ENCODE data around the gene ATP11A.

DNA sequence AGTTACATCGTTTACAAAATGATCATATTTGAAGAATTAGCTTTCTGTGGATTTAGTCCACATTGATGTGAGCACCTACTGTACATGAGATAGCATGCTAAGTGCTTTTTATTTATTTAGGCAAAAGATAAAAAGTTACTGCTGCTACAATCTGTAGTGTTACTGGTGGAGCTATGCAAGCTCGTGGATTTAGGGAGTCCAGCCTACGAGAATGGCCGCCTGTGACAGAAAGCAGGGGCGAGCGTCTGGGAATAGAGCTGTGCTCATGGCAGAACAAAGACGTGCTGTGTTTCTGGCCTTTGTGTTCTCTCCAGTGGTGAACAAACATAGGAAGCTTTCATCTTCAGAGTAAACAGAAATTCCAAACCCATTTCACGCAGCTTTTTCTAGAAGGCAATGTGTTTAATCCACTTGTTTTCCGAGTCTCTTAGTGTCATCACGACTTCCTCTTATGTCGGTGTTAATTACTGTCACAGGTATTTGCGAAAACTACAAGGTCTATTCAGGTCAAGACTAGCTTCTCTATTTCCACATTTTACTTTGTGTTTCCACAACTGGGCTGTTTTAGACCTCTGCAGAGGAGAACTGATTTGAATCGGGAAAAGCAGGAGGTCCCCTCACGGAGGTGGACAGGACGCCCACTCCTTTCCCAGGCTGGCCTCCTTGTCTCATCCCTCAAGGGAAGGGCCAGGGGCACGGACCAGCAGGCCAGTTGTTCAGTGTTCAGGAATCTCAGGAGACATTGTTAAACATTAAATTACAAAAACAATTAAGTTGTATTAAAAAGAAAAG, 67.3 kb downstream of the ATP11A start:
- TF ChIP-seq, protein P1, sequence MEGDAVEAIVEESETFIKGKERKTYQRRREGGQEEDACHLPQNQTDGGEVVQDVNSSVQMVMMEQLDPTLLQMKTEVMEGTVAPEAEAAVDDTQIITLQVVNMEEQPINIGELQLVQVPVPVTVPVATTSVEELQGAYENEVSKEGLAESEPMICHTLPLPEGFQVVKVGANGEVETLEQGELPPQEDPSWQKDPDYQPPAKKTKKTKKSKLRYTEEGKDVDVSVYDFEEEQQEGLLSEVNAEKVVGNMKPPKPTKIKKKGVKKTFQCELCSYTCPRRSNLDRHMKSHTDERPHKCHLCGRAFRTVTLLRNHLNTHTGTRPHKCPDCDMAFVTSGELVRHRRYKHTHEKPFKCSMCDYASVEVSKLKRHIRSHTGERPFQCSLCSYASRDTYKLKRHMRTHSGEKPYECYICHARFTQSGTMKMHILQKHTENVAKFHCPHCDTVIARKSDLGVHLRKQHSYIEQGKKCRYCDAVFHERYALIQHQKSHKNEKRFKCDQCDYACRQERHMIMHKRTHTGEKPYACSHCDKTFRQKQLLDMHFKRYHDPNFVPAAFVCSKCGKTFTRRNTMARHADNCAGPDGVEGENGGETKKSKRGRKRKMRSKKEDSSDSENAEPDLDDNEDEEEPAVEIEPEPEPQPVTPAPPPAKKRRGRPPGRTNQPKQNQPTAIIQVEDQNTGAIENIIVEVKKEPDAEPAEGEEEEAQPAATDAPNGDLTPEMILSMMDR (conservative IDR thresholded peaks at IDR 0.05; ENCODE audit: low read depth in 2 of 2), result no peak
- TF ChIP-seq STAT1 (IDR thresholded peaks at IDR 0.05; ENCODE audit: unreplicated experiment) (no peak), CREB1 (CRISPR knock-in tag; IDR thresholded peaks at IDR 0.05; ENCODE audit: low read depth) (no peak), EZH2 (IDR thresholded peaks at IDR 0.05; ENCODE audit: low read depth, unreplicated experiment) (no peak), ZNF114 (CRISPR knock-in tag; IDR thresholded peaks at IDR 0.05) (no peak), EZH2phosphoT487 (IDR thresholded peaks at IDR 0.05; ENCODE audit: unreplicated experiment) (no peak)
- TF ChIP-seq, protein P2, sequence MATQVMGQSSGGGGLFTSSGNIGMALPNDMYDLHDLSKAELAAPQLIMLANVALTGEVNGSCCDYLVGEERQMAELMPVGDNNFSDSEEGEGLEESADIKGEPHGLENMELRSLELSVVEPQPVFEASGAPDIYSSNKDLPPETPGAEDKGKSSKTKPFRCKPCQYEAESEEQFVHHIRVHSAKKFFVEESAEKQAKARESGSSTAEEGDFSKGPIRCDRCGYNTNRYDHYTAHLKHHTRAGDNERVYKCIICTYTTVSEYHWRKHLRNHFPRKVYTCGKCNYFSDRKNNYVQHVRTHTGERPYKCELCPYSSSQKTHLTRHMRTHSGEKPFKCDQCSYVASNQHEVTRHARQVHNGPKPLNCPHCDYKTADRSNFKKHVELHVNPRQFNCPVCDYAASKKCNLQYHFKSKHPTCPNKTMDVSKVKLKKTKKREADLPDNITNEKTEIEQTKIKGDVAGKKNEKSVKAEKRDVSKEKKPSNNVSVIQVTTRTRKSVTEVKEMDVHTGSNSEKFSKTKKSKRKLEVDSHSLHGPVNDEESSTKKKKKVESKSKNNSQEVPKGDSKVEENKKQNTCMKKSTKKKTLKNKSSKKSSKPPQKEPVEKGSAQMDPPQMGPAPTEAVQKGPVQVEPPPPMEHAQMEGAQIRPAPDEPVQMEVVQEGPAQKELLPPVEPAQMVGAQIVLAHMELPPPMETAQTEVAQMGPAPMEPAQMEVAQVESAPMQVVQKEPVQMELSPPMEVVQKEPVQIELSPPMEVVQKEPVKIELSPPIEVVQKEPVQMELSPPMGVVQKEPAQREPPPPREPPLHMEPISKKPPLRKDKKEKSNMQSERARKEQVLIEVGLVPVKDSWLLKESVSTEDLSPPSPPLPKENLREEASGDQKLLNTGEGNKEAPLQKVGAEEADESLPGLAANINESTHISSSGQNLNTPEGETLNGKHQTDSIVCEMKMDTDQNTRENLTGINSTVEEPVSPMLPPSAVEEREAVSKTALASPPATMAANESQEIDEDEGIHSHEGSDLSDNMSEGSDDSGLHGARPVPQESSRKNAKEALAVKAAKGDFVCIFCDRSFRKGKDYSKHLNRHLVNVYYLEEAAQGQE (IDR thresholded peaks at IDR 0.05; ENCODE audit: unreplicated experiment), result no peak
- TF ChIP-seq, protein P3, sequence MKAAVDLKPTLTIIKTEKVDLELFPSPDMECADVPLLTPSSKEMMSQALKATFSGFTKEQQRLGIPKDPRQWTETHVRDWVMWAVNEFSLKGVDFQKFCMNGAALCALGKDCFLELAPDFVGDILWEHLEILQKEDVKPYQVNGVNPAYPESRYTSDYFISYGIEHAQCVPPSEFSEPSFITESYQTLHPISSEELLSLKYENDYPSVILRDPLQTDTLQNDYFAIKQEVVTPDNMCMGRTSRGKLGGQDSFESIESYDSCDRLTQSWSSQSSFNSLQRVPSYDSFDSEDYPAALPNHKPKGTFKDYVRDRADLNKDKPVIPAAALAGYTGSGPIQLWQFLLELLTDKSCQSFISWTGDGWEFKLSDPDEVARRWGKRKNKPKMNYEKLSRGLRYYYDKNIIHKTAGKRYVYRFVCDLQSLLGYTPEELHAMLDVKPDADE (IDR thresholded peaks at IDR 0.05), result no peak

Measured in GM23338 (cell line).